PC-3 (cell line): ENCODE results near the gene ZNF423.

ENCODE experiments used
- EZH2 ChIP-seq: fragments of 300-600 bp; sonication (generic); IDR thresholded peaks from one replicate; pipeline ENCODE4 v1.6.1; 2017; ENCODE audit warnings: antibody characterized with exemption, mild to moderate bottlenecking, low read length; ENCODE audit not compliant: unreplicated experiment
- EZH2phosphoT487 ChIP-seq: fragments of 300-600 bp; sonication (generic); IDR thresholded peaks from 2 replicates; pipeline ENCODE4 v1.6.1; 2018; ENCODE audit warnings: mild to moderate bottlenecking, antibody characterized with exemption, low read length, borderline replicate concordance
- TF ChIP-seq, protein P1 (sequence below): fragments of 300-600 bp; sonication (generic); conservative IDR thresholded peaks from 2 replicates; pipeline ENCODE4 v1.5.1; 2017; ENCODE audit warnings: antibody characterized with exemption, low read depth, mild to moderate bottlenecking, low read length

- TF ChIP-seq, protein P1, sequence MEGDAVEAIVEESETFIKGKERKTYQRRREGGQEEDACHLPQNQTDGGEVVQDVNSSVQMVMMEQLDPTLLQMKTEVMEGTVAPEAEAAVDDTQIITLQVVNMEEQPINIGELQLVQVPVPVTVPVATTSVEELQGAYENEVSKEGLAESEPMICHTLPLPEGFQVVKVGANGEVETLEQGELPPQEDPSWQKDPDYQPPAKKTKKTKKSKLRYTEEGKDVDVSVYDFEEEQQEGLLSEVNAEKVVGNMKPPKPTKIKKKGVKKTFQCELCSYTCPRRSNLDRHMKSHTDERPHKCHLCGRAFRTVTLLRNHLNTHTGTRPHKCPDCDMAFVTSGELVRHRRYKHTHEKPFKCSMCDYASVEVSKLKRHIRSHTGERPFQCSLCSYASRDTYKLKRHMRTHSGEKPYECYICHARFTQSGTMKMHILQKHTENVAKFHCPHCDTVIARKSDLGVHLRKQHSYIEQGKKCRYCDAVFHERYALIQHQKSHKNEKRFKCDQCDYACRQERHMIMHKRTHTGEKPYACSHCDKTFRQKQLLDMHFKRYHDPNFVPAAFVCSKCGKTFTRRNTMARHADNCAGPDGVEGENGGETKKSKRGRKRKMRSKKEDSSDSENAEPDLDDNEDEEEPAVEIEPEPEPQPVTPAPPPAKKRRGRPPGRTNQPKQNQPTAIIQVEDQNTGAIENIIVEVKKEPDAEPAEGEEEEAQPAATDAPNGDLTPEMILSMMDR = no peak
- TF ChIP-seq EZH2phosphoT487 (no peak), EZH2 (no peak)
Observed at GRCh38 chr16:49477250-49477895, 378.5 kb downstream of the ZNF423 start.
